ENCODE measurements around the gene PICALM. TPM values are rescaled to one million over a fixed set of nuclear protein-coding genes. Genes with fewer than 3 reads are reported as not detected.

Gene PICALM
- total and polyA plus RNA-seq, 3 donors from 2014 or later: 156 to 237 (median 217) TPM

GRCh38 chr11:85967457-85967856 is 101.4 kb downstream of the PICALM start:
- Histone ChIP-seq H3K27ac (no peak overlapping the region), H3K27me3 (no peaks in the 10 kb centered on the region), H3K9me3 (no peaks in the 10 kb centered on the region), H3K36me3 (ENCODE audit: low read depth, missing control alignments) (no peaks in the 10 kb centered on the region), H3K4me3 (no peak overlapping the region), H3K4me1 (peaks cover 23% of the 10 kb centered on the region)
- intact Hi-C loops (cut with DNase I; ENCODE audit: low total_unique reads): no loop called here
- TF ChIP-seq CTCF (IDR thresholded peaks at IDR 0.05) (no peak), POLR2A (IDR thresholded peaks at IDR 0.05) (no peak)
- peak; percentile 32 for DNase-seq
- WGBS, 2 donors: 57 to 61% methylated on average over 5 of the region's 5 CpGs

- Histone ChIP-seq H3K4me1 (peaks cover 31% of the 10 kb centered on the region), H3K36me3 (ENCODE audit: low read depth, missing control alignments) (no peaks in the 10 kb centered on the region)
Measured at GRCh38 chr11:85965202-85965601, 103.7 kb downstream of the PICALM start.

GRCh38 chr11:85961930-85962363 is 106.9 kb downstream of the PICALM start:
- Histone ChIP-seq H3K4me1 (peaks cover 13% of the 10 kb centered on the region), H3K36me3 (ENCODE audit: low read depth, missing control alignments) (no peaks in the 10 kb centered on the region), H3K4me3 (no peak overlapping the region), H3K27me3 (no peaks in the 10 kb centered on the region), H3K27ac (no peak overlapping the region), H3K9me3 (no peaks in the 10 kb centered on the region)
- intact Hi-C loops (cut with DNase I; ENCODE audit: low total_unique reads): no loop called here
- WGBS, 2 donors: 53 to 72% methylated on average over 5 of the region's 5 CpGs
- no peak for TF ChIP-seq CTCF (IDR thresholded peaks at IDR 0.05)
- TF ChIP-seq POLR2A (IDR thresholded peaks at IDR 0.05): no peak
- DNase-seq: no peak

More at GRCh38 chr11:85965202-85965601, 103.7 kb downstream of the PICALM start:
- 94 to 95% methylated on average over 2 of the region's 2 CpGs for WGBS, 2 donors
- intact Hi-C loops (cut with DNase I; ENCODE audit: low total_unique reads): no loop called here
- no peak for DNase-seq
- no peak for TF ChIP-seq CTCF (IDR thresholded peaks at IDR 0.05)
- TF ChIP-seq POLR2A (IDR thresholded peaks at IDR 0.05): no peak
- Histone ChIP-seq H3K9me3 (no peaks in the 10 kb centered on the region), H3K4me3 (no peak overlapping the region), H3K27ac (no peak overlapping the region), H3K27me3 (no peaks in the 10 kb centered on the region)

GRCh38 chr11:85961130-85961529 is 107.8 kb downstream of the PICALM start:
- no peak for DNase-seq
- intact Hi-C loops (cut with DNase I; ENCODE audit: low total_unique reads): no loop called here
- Histone ChIP-seq H3K27ac (no peak overlapping the region), H3K4me1 (peaks cover 19% of the 10 kb centered on the region), H3K36me3 (ENCODE audit: low read depth, missing control alignments) (no peaks in the 10 kb centered on the region), H3K4me3 (no peak overlapping the region), H3K27me3 (no peaks in the 10 kb centered on the region), H3K9me3 (no peaks in the 10 kb centered on the region)
- TF ChIP-seq POLR2A (IDR thresholded peaks at IDR 0.05) (no peak), CTCF (IDR thresholded peaks at IDR 0.05) (no peak)
- WGBS, 2 donors: 43 to 63% methylated on average over 6 of the region's 6 CpGs

- WGBS, 2 donors: 68 to 81% methylated on average over 3 of the region's 3 CpGs
- intact Hi-C loops (cut with DNase I; ENCODE audit: low total_unique reads): no loop called here
- H3K36me3 ChIP-seq (ENCODE audit: low read depth, missing control alignments): no peaks in the 10 kb centered on the region
- no peak overlapping the region for H3K4me3 ChIP-seq
- DNase-seq: no peak
- no peaks in the 10 kb centered on the region for H3K9me3 ChIP-seq
- H3K27me3 ChIP-seq: no peaks in the 10 kb centered on the region
- no peak overlapping the region for H3K27ac ChIP-seq
- H3K4me1 ChIP-seq: peaks cover 23% of the 10 kb centered on the region
- TF ChIP-seq CTCF (IDR thresholded peaks at IDR 0.05) (no peak), POLR2A (IDR thresholded peaks at IDR 0.05) (no peak)
Measured at GRCh38 chr11:85960678-85961077, 108.2 kb downstream of the PICALM start.

All from testis (tissue), 3 donors.